OCI-LY7 (cell line): ENCODE data around the gene TDRD5.

ENCODE experiments used
- CTCF ChIP-seq: fragments of 200-600 bp; sonication (generic); conservative IDR thresholded peaks from 2 replicates; pipeline ENCODE4 v1.5.1; 2014; ENCODE audit warnings: mild to moderate bottlenecking, antibody characterized with exemption, low read length, moderate library complexity, mixed read lengths
- EZH2phosphoT487 ChIP-seq: fragments of 200-600 bp; sonication (generic); IDR thresholded peaks from 2 replicates; pipeline ENCODE4 v1.6.1; 2018; ENCODE audit warnings: low read depth, borderline replicate concordance, mild to moderate bottlenecking, mixed run types, antibody characterized with exemption, low read length, moderate library complexity, mixed read lengths

DNA sequence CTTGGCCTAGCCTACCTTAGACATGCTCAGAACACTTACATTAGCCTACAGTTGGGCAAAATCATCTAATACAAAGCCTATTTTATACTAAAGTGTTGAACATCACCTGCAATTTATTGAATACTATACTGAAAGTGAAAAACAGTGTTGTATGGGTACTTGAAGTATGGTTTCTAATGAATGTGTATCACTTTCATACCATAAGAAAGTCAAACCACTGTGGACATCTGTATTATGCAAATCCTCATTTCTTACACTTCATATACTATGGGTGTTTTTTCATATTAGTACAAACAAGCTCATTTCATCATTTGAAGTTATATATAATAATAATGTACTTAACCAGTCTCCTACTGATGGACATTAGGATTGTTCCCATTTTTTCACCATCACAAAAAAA is 41.2 kb downstream of the TDRD5 start:
- TF ChIP-seq EZH2phosphoT487 (no peak), CTCF (no peak)
